Kasumi-1 (cell line): ENCODE results near the gene MIER3.

Source experiments
- DNase-seq, 2 experiments: peaks; one replicate each; lab custom pipeline; 2025; lab: John Stamatoyannopoulos, UW

Gene MIER3

DNA sequence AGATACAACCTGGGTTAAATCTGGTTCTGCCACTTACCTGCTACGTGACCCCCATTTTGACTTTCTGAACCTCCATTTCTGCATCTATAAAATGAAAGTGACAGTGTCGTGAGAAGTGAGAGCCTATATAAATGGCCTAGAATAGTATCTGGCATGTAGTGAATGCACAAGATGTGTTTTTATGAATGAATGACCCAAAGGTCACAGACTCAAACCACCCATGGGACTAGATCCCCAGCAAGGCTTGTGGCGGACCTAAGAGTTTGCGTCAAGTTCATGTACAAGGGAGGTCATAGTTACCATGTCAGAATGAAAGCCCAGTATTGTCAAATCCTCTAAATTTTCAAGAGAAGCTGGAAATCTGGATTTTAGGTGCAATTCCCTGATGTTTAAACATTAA lies 53.7 kb downstream of the MIER3 start:
- DNase-seq, result no peak

DNA sequence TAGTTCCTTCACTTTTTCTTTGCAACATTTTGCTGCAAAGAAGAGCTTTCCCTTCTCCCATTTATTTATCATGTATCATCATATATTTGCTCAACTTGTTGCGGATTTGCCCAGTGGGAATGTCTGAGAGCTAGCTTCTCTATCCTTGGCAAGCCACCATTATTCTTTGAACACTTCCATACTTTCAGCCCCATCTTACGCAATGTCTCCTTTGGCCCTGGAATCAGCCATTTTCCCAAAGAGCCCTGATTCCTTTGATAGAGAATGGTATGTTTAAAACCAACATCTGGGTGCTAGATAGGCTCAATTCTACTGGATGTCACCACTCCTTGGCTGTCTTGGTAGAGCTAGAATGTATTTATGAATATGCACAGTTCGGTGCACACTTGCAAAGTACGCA lies 55.2 kb downstream of the MIER3 start:
- DNase-seq, result no peak

- DNase-seq, result no peak
Measured at GRCh38 chr5:56893251-56893951, 58.5 kb downstream of the MIER3 start.

DNA sequence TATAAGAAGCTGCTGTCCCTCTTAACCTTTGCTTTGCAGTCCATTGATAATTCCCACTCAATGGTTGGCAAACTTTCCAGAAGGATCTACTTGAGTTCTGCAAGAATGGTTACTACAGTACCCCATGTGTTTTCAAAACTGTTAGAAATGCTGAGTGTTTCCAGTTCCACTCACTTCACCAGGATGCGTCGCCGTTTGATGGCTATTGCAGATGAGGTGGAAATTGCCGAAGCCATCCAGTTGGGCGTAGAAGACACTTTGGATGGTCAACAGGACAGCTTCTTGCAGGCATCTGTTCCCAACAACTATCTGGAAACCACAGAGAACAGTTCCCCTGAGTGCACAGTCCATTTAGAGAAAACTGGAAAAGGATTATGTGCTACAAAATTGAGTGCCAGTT lies 70.4 kb downstream of the MIER3 start:
- DNase-seq, result no peak

- DNase-seq, result no peak
Measured at GRCh38 chr5:56876327-56876726, 75.6 kb downstream of the MIER3 start.

DNA sequence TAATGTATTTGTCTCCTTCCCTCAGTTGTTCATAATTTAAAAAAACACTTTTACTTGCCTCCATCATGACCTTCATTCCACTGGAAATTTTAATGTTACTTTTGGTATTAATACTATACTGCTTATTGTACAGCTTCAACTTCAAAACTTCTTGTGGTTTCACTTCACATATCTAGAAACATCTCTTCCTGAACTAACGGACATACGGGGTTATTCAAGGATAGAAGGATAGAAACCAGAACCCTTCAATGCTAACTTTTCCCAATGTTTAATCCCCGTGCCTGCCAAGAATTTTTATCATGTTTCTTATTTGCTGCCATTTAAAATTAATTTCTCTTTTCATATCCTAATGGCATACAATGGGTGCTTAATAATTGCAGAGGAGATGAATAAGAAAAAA lies 78.9 kb downstream of the MIER3 start:
- no peak for DNase-seq

DNA sequence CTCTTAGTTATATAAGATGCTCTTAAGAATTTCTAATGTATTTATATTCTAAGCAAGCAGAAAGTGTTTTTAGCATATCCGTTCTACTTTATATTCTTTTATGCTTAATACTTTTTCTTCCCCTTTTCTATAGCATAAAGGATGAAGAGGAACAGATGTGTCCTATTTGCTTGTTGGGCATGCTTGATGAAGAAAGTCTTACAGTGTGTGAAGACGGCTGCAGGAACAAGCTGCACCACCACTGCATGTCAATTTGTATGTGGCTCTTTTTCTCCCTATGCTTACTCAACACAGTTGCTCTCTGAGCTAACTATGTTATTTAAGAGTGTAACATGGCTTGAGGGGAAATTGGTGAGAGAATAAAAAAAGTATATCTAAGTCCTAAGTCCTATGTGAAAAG lies 80.1 kb downstream of the MIER3 start:
- no peak for DNase-seq
